ENCODE measurements around the gene PTPN1. TPM values are rescaled to one million over a fixed set of nuclear protein-coding genes. Genes with fewer than 3 reads are reported as not detected.

Gene PTPN1
- polyA plus RNA-seq, 3 donors: 12.4 to 21.4 (median 19.1) TPM

DNA sequence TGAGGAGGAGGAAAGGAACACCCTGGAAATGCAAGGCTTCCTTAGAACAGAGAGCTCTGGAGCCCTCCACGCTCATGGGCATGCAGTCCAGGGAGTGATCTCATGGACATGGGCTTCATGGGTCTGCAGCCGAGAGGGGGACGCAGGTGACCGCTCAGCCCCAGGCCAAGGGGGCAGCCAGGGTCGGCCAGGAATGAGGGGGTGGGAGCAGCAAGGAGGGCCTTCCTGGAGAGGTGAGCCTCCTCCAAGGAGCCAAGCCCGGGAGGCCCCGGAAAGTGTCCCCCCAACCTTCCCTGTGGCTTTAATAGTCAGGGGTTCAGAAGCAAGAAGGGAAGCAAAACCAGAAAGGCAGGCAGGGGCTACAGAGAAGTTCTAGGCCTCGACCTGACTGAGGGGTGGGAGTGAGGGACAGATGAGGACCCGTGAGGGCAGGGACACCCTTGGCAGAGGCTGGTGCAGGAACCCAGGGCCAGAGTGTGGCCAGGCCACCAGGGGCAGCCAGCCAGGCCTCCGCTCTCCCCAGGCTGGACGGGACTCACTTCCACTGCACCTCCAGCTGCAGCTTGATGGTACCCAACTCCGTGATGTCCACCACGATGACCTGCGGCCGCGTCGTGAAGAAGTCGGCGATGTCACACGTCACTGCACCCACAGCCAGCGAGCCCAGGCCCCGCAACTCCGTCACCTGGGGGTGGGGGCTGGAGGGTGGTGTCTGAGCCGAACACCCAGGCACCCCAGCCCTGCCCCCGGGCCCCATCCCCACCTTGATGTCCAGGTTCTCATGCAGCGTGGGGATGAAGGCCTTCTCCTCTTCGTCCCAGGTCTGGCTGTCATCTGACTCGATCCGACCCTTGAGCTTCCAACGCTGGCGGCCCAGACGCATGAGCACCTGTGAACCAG is 97.9 kb downstream of the PTPN1 start:
- peaks cover 1 to 5% (median 1%) of the 10 kb centered on the region in 3 donors for H3K27me3 Mint-ChIP-seq (ENCODE audit: low read depth in 3 of 3)
- H3K4me3 Mint-ChIP-seq: no peak overlapping the region
- Histone ChIP-seq H3K9ac (ENCODE audit: insufficient read depth, low read length, poor library complexity, severe bottlenecking) (no peak overlapping the region), H3K4me1 (ENCODE audit: control insufficient read depth in 1 of 2, insufficient read depth in 2 of 2, low read length in 2 of 2) (no peaks in the 10 kb centered on the region), H3K27ac (ENCODE audit: low read depth in 1 of 2, low read length in 2 of 2) (no peak overlapping the region), H3K79me2 (ENCODE audit: insufficient read depth, low read length) (no peaks in the 10 kb centered on the region), H3K4me3 (replicated peaks in 1 of 3; ENCODE audit: low read depth in 2 of 3, low read length in 3 of 3) (no peak overlapping the region), H2AFZ (ENCODE audit: insufficient read depth, low read depth, low read length, poor library complexity, severe bottlenecking) (no peak overlapping the region), H4K20me1 (ENCODE audit: insufficient read depth, low read length) (no peaks in the 10 kb centered on the region), H3K36me3 (replicated peaks in 1 of 2; ENCODE audit: control insufficient read depth in 1 of 2, insufficient read depth in 2 of 2, low read length in 2 of 2) (no peaks in the 10 kb centered on the region), H3K27me3 (ENCODE audit: control insufficient read depth in 2 of 2, insufficient read depth in 2 of 2, low read length in 2 of 2) (no peaks in the 10 kb centered on the region), H3K9me3 (replicated peaks in 1 of 2; ENCODE audit: control insufficient read depth in 1 of 2, insufficient read depth in 1 of 2, low read length in 2 of 2) (no peaks in the 10 kb centered on the region), H3K4me2 (replicated peaks; ENCODE audit: extremely low read depth, low read length, poor library complexity, severe bottlenecking) (no peak overlapping the region)
- H3K27ac Mint-ChIP-seq: no peak overlapping the region
- WGBS (ENCODE audit: insufficient coverage): 93% methylated on average over 26 of the region's 32 CpGs
- no peak for DNase-seq
- TF ChIP-seq, protein P1, sequence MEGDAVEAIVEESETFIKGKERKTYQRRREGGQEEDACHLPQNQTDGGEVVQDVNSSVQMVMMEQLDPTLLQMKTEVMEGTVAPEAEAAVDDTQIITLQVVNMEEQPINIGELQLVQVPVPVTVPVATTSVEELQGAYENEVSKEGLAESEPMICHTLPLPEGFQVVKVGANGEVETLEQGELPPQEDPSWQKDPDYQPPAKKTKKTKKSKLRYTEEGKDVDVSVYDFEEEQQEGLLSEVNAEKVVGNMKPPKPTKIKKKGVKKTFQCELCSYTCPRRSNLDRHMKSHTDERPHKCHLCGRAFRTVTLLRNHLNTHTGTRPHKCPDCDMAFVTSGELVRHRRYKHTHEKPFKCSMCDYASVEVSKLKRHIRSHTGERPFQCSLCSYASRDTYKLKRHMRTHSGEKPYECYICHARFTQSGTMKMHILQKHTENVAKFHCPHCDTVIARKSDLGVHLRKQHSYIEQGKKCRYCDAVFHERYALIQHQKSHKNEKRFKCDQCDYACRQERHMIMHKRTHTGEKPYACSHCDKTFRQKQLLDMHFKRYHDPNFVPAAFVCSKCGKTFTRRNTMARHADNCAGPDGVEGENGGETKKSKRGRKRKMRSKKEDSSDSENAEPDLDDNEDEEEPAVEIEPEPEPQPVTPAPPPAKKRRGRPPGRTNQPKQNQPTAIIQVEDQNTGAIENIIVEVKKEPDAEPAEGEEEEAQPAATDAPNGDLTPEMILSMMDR (IDR thresholded peaks at IDR 0.05): no peak
- intact Hi-C loops (cut with micrococcal nuclease): no loop called here
- peaks cover 0 to under 1% (median 0%) of the 10 kb centered on the region in 7 donors for H3K9me3 Mint-ChIP-seq
- H3K36me3 Mint-ChIP-seq: no peaks in the 10 kb centered on the region
- H3K4me1 Mint-ChIP-seq: no peaks in the 10 kb centered on the region

DNA sequence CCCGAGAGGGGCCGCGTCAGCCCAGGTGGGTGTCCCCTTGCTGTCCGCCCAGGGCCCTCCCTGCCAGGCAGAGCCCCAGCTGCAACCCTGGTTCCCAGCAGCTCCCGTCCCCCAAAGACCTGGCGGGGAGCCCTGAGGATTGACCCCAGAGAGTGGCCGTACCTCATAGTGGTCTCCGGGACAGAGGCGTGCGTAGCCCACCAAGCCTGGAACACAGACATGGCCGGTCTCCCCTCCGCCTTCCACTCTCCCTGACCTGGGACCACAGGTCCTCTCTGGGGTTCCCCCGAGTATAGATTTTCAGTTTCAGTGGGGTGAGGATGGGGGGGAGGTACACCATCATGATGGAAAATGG is 98.5 kb downstream of the PTPN1 start:
- Histone ChIP-seq H3K9ac (ENCODE audit: insufficient read depth, low read length, poor library complexity, severe bottlenecking) (no peak overlapping the region), H3K27me3 (ENCODE audit: control insufficient read depth in 2 of 2, insufficient read depth in 2 of 2, low read length in 2 of 2) (no peaks in the 10 kb centered on the region), H3K27ac (ENCODE audit: low read depth in 1 of 2, low read length in 2 of 2) (no peak overlapping the region), H3K4me3 (replicated peaks in 1 of 3; ENCODE audit: low read depth in 2 of 3, low read length in 3 of 3) (no peak overlapping the region), H3K9me3 (replicated peaks in 1 of 2; ENCODE audit: control insufficient read depth in 1 of 2, insufficient read depth in 1 of 2, low read length in 2 of 2) (no peaks in the 10 kb centered on the region), H3K4me2 (replicated peaks; ENCODE audit: extremely low read depth, low read length, poor library complexity, severe bottlenecking) (no peak overlapping the region), H2AFZ (ENCODE audit: insufficient read depth, low read depth, low read length, poor library complexity, severe bottlenecking) (no peak overlapping the region), H3K4me1 (ENCODE audit: control insufficient read depth in 1 of 2, insufficient read depth in 2 of 2, low read length in 2 of 2) (no peaks in the 10 kb centered on the region), H4K20me1 (ENCODE audit: insufficient read depth, low read length) (no peaks in the 10 kb centered on the region), H3K79me2 (ENCODE audit: insufficient read depth, low read length) (no peaks in the 10 kb centered on the region), H3K36me3 (replicated peaks in 1 of 2; ENCODE audit: control insufficient read depth in 1 of 2, insufficient read depth in 2 of 2, low read length in 2 of 2) (no peaks in the 10 kb centered on the region)
- Mint-ChIP-seq H3K4me3 (no peak overlapping the region), H3K4me1 (no peaks in the 10 kb centered on the region), H3K27me3 (ENCODE audit: low read depth in 3 of 3) (peaks cover 1 to 5% (median 1%) of the 10 kb centered on the region in 3 donors), H3K9me3 (no peaks in the 10 kb centered on the region), H3K36me3 (no peaks in the 10 kb centered on the region), H3K27ac (no peak overlapping the region)
- TF ChIP-seq, protein P1 (IDR thresholded peaks at IDR 0.05): no peak
- intact Hi-C loops (cut with micrococcal nuclease): no loop called here
- DNase-seq: no peak
- 98% methylated on average over 7 of the region's 13 CpGs for WGBS (ENCODE audit: insufficient coverage)
